C4-2B (cell line): ENCODE data around the gene ZNF385B.

ENCODE experiments used
- CTCF ChIP-seq: fragments of 450-650 bp; conservative IDR thresholded peaks from 2 replicates; pipeline ENCODE4 v1.5.1; 2017; ENCODE audit warnings: mild to moderate bottlenecking
- ZFX ChIP-seq: fragments of 450-650 bp; IDR thresholded peaks from 2 replicates; pipeline ENCODE4 v1.6.1; 2017

GRCh38 chr2:179694963-179695362, 166.4 kb downstream of the ZNF385B start:
- TF ChIP-seq CTCF (no peak), ZFX (no peak)
